Mesendoderm (in vitro differentiated cells): ENCODE results near the gene COL6A3.
"Not testable (repeated sequence)": the region's sequence is repeated elsewhere in the genome, so short reads cannot be mapped to it uniquely, and the experiment has no call there.

Source experiments
- DNase-seq: peaks from one replicate; pipeline ENCODE4 v3.0.0; 2013
- H2AK5ac ChIP-seq: 2 replicates; pipeline ENCODE4 v1.6.1; 2013; ENCODE audit warnings: low read length, inconsistent platforms
- H2BK120ac ChIP-seq: 2 replicates; pipeline ENCODE4 v1.6.1; 2013; ENCODE audit warnings: low read depth, mild to moderate bottlenecking, low read length, moderate library complexity, mixed read lengths
- H2BK15ac ChIP-seq: replicated peaks from 2 replicates; pipeline ENCODE4 v1.6.1; 2013; ENCODE audit warnings: low read depth, mild to moderate bottlenecking, moderate library complexity
- H2BK5ac ChIP-seq: 2 replicates; pipeline ENCODE4 v1.6.1; 2013; ENCODE audit warnings: low read length, inconsistent platforms
- H3K18ac ChIP-seq: 2 replicates; pipeline ENCODE4 v1.6.1; 2013; ENCODE audit warnings: mild to moderate bottlenecking, low read length, mixed read lengths
- H3K23ac ChIP-seq: one replicate; pipeline ENCODE4 v1.6.1; 2013; ENCODE audit warnings: low read length
- H3K27ac ChIP-seq: 2 replicates; pipeline ENCODE4 v1.5.1; 2013; ENCODE audit warnings: low read depth, mild to moderate bottlenecking, inconsistent platforms, low read length, moderate library complexity
- H3K27me3 ChIP-seq: 2 replicates; pipeline ENCODE4 v1.6.1; 2013; ENCODE audit warnings: low read length, control low read depth, mild to moderate bottlenecking, inconsistent platforms; ENCODE audit not compliant: insufficient read depth, poor library complexity
- H3K36me3 ChIP-seq: 2 replicates; pipeline ENCODE4 v1.6.1; 2013; ENCODE audit warnings: low read length, inconsistent platforms; ENCODE audit not compliant: control insufficient read depth, insufficient read depth
- H3K4ac ChIP-seq: one replicate; pipeline ENCODE4 v1.6.1; 2013; ENCODE audit warnings: low read depth, mild to moderate bottlenecking, low read length, moderate library complexity
- H3K4me1 ChIP-seq: 2 replicates; pipeline ENCODE4 v1.6.1; 2013; ENCODE audit warnings: low read depth, low read length, inconsistent platforms; ENCODE audit not compliant: control insufficient read depth
- H3K4me2 ChIP-seq: 2 replicates; pipeline ENCODE4 v1.6.1; 2013; ENCODE audit warnings: low read length
- H3K4me3 ChIP-seq: 2 replicates; pipeline ENCODE4 v1.5.1; 2013; ENCODE audit warnings: mild to moderate bottlenecking, low read length
- H3K56ac ChIP-seq: one replicate; pipeline ENCODE4 v1.6.1; 2013; ENCODE audit warnings: low read length
- H3K79me1 ChIP-seq: 2 replicates; pipeline ENCODE4 v1.6.1; 2013; ENCODE audit warnings: low read length, inconsistent platforms
- H3K79me2 ChIP-seq: 2 replicates; pipeline ENCODE4 v1.6.1; 2013; ENCODE audit warnings: mild to moderate bottlenecking, low read length; ENCODE audit not compliant: control insufficient read depth, insufficient read depth
- H3K9ac ChIP-seq: 2 replicates; pipeline ENCODE4 v1.6.1; 2013; ENCODE audit warnings: low read length, inconsistent platforms
- H4K5ac ChIP-seq: one replicate; pipeline ENCODE4 v1.6.1; 2013; ENCODE audit warnings: low read length
- H4K8ac ChIP-seq: one replicate; pipeline ENCODE4 v1.6.1; 2013; ENCODE audit warnings: low read depth, mild to moderate bottlenecking, control low read depth, low read length, moderate library complexity
- WGBS: extraction: QIAGEN DNeasy Blood & Tissue Kit; methylation state at CpG from one replicate; pipeline ENCODE4 v1.1.7; 2013; ENCODE audit warnings: low lambda C conversion rate, missing lambda C conversion rate; ENCODE audit not compliant: insufficient coverage; ENCODE audit errors: extremely low coverage; 5-methylcytosine and 5-hydroxymethylcytosine counted together

The COL6A3 gene

GRCh38 chr2:237304763-237305514 is 109.0 kb downstream of the COL6A3 start:
- no peak overlapping the region for H3K23ac ChIP-seq
- H2BK120ac ChIP-seq: no peak overlapping the region
- H3K9ac ChIP-seq: no peak overlapping the region
- H3K27me3 ChIP-seq: no peaks in the 10 kb centered on the region
- no peak overlapping the region for H2BK15ac ChIP-seq
- H3K79me2 ChIP-seq: no peaks in the 10 kb centered on the region
- H3K18ac ChIP-seq: no peak overlapping the region
- H3K4ac ChIP-seq: no peak overlapping the region
- H4K5ac ChIP-seq: no peak overlapping the region
- H3K27ac ChIP-seq: no peak overlapping the region
- H2BK5ac ChIP-seq: no peak overlapping the region
- no CpG with 5 or more reads among the region's 2 CpGs for WGBS
- H3K4me2 ChIP-seq: no peak overlapping the region
- H3K56ac ChIP-seq: no peak overlapping the region
- no peaks in the 10 kb centered on the region for H3K36me3 ChIP-seq
- no peaks in the 10 kb centered on the region for H3K4me1 ChIP-seq
- H3K4me3 ChIP-seq: no peak overlapping the region
- H3K79me1 ChIP-seq: no peaks in the 10 kb centered on the region
- no peak overlapping the region for H2AK5ac ChIP-seq
- H4K8ac ChIP-seq: no peak overlapping the region
- DNase-seq: no peak

- not testable (repeated sequence) for H3K18ac ChIP-seq, H4K8ac ChIP-seq, H3K4ac ChIP-seq, H3K4me3 ChIP-seq, H3K56ac ChIP-seq, H3K79me1 ChIP-seq, H3K27me3 ChIP-seq, H3K27ac ChIP-seq, H2BK5ac ChIP-seq, DNase-seq, H4K5ac ChIP-seq, H2BK120ac ChIP-seq, H2BK15ac ChIP-seq, H3K4me1 ChIP-seq, H3K4me2 ChIP-seq, H3K23ac ChIP-seq, H3K79me2 ChIP-seq, H2AK5ac ChIP-seq, H3K9ac ChIP-seq, H3K36me3 ChIP-seq
- WGBS: no CpG with 5 or more reads among the region's 1 CpG
Measured at GRCh38 chr2:237303244-237303643, 110.7 kb downstream of the COL6A3 start.

- no peak overlapping the region for H3K27ac ChIP-seq
- H3K27me3 ChIP-seq: no peaks in the 10 kb centered on the region
- H3K79me2 ChIP-seq: no peaks in the 10 kb centered on the region
- WGBS: no CpG with 5 or more reads among the region's 3 CpGs
- no peak overlapping the region for H2BK120ac ChIP-seq
- H3K18ac ChIP-seq: no peak overlapping the region
- no peaks in the 10 kb centered on the region for H3K79me1 ChIP-seq
- H3K4me2 ChIP-seq: no peak overlapping the region
- no peak for DNase-seq
- no peak overlapping the region for H3K9ac ChIP-seq
- no peak overlapping the region for H4K5ac ChIP-seq
- H3K23ac ChIP-seq: no peak overlapping the region
- no peak overlapping the region for H4K8ac ChIP-seq
- H3K4ac ChIP-seq: no peak overlapping the region
- no peak overlapping the region for H3K4me3 ChIP-seq
- H2BK5ac ChIP-seq: no peak overlapping the region
- no peak overlapping the region for H2BK15ac ChIP-seq
- H3K36me3 ChIP-seq: no peaks in the 10 kb centered on the region
- H3K56ac ChIP-seq: no peak overlapping the region
- H3K4me1 ChIP-seq: no peaks in the 10 kb centered on the region
- H2AK5ac ChIP-seq: no peak overlapping the region
Measured at GRCh38 chr2:237301595-237301994, 112.4 kb downstream of the COL6A3 start.

GRCh38 chr2:237300739-237301138 is 113.2 kb downstream of the COL6A3 start:
- Histone ChIP-seq H3K79me2 (no peaks in the 10 kb centered on the region), H2BK15ac (no peak overlapping the region), H3K4me3 (no peak overlapping the region), H3K79me1 (no peaks in the 10 kb centered on the region), H2AK5ac (no peak overlapping the region), H3K4me1 (no peaks in the 10 kb centered on the region), H4K8ac (no peak overlapping the region), H4K5ac (no peak overlapping the region), H3K36me3 (no peaks in the 10 kb centered on the region), H2BK5ac (no peak overlapping the region), H3K56ac (no peak overlapping the region), H3K18ac (no peak overlapping the region), H2BK120ac (no peak overlapping the region), H3K27ac (no peak overlapping the region), H3K9ac (no peak overlapping the region), H3K4ac (no peak overlapping the region), H3K23ac (no peak overlapping the region), H3K4me2 (no peak overlapping the region), H3K27me3 (no peaks in the 10 kb centered on the region)
- no CpG with 5 or more reads among the region's 5 CpGs for WGBS
- DNase-seq: no peak

- Histone ChIP-seq H3K9ac (no peak overlapping the region), H3K18ac (no peak overlapping the region), H4K8ac (no peak overlapping the region), H3K4me3 (no peak overlapping the region), H3K36me3 (no peaks in the 10 kb centered on the region), H3K23ac (no peak overlapping the region), H2AK5ac (no peak overlapping the region), H2BK5ac (no peak overlapping the region), H3K79me2 (no peaks in the 10 kb centered on the region), H3K4ac (no peak overlapping the region), H4K5ac (no peak overlapping the region), H3K79me1 (no peaks in the 10 kb centered on the region), H3K4me2 (no peak overlapping the region), H3K4me1 (no peaks in the 10 kb centered on the region), H3K27me3 (no peaks in the 10 kb centered on the region), H2BK120ac (no peak overlapping the region), H3K56ac (no peak overlapping the region), H3K27ac (no peak overlapping the region), H2BK15ac (no peak overlapping the region)
- no CpG with 5 or more reads among the region's 3 CpGs for WGBS
- DNase-seq: no peak
Measured at GRCh38 chr2:237299906-237300305, 114.1 kb downstream of the COL6A3 start.
